Endodermal cell (in vitro differentiated cells): ENCODE results near the gene LUC7L. TPM values are rescaled to one million over a fixed set of nuclear protein-coding genes. Genes with fewer than 3 reads are reported as not detected.

Experiments used
- DNase-seq: peaks from one replicate; pipeline ENCODE4 v3.0.0-alpha.2; 2017
- H3K27ac ChIP-seq: 2 replicates; pipeline ENCODE4 v1.5.1; 2013; ENCODE audit warnings: mild to moderate bottlenecking, low read depth, low read length, moderate library complexity
- H3K27me3 ChIP-seq: 2 replicates; pipeline ENCODE4 v1.6.1; 2013; ENCODE audit warnings: mild to moderate bottlenecking, low read length, moderate library complexity; ENCODE audit not compliant: insufficient read depth, control insufficient read depth, poor library complexity, severe bottlenecking
- H3K36me3 ChIP-seq: 2 replicates; pipeline ENCODE4 v1.7.0; 2013; ENCODE audit warnings: mild to moderate bottlenecking, low read length, moderate library complexity; ENCODE audit not compliant: control insufficient read depth, insufficient read depth
- H3K4me1 ChIP-seq: one replicate; pipeline ENCODE4 v1.7.0; 2013; ENCODE audit warnings: low read length; ENCODE audit not compliant: control insufficient read depth, insufficient read depth
- H3K4me3 ChIP-seq: 2 replicates; pipeline ENCODE4 v1.5.1; 2013; ENCODE audit warnings: mild to moderate bottlenecking, low read length, moderate library complexity
- H3K9ac ChIP-seq: 2 replicates; pipeline ENCODE4 v1.6.1; 2013; ENCODE audit warnings: mild to moderate bottlenecking, low read length, moderate library complexity; ENCODE audit not compliant: poor library complexity, severe bottlenecking; ENCODE audit errors: extremely low read depth
- H3K9me3 ChIP-seq: 2 replicates; pipeline ENCODE4 v1.6.1; 2013; ENCODE audit warnings: mild to moderate bottlenecking, low read length, moderate library complexity; ENCODE audit not compliant: control insufficient read depth
- H3K27ac Mint-ChIP-seq: 2 replicates; pipeline ENCODE4 v1.8.0; 2020; ENCODE audit warnings: mixed read lengths
- H3K27me3 Mint-ChIP-seq: 2 replicates; pipeline ENCODE4 v1.8.0; 2021; ENCODE audit warnings: mild to moderate bottlenecking, mixed read lengths; ENCODE audit not compliant: insufficient read depth
- H3K36me3 Mint-ChIP-seq: 2 replicates; pipeline ENCODE4 v1.8.0; 2020; ENCODE audit warnings: low read depth, mixed read lengths
- H3K4me1 Mint-ChIP-seq: 2 replicates; pipeline ENCODE4 v1.8.0; 2020; ENCODE audit warnings: mixed read lengths
- H3K4me3 Mint-ChIP-seq: 2 replicates; pipeline ENCODE4 v1.8.0; 2020; ENCODE audit warnings: mild to moderate bottlenecking, moderate library complexity, mixed read lengths
- H3K9me3 Mint-ChIP-seq: 2 replicates; pipeline ENCODE4 v1.8.0; 2020; ENCODE audit warnings: mild to moderate bottlenecking, mixed read lengths
- CTCF ChIP-seq: fragments of 200-600 bp; sonication (generic); conservative IDR thresholded peaks from 2 replicates; pipeline ENCODE4 v1.5.0; 2021; ENCODE audit warnings: antibody characterized with exemption, mild to moderate bottlenecking
- WGBS, 2 experiments: methylation state at CpG; one replicate each; pipeline versions ENCODE4 v1.1.5 to v1.1.7; 2013; ENCODE audit warnings: missing lambda C conversion rate in 2 of 2, mixed read lengths in 1 of 2; ENCODE audit not compliant: insufficient coverage in 1 of 2, insufficient read length in 1 of 2; 5-methylcytosine and 5-hydroxymethylcytosine counted together
- long read RNA-seq, 4 experiments: library from polyadenylated mRNA in 2 of 4; library from RNA in 1 of 4; library from capped mRNA in 1 of 4; stranded (forward) in 3 of 4; unstranded in 1 of 4; transcript quantifications; one replicate each; pipeline ENCODE4 v2.0.0, GENCODE V29; 2020 to 2021; ENCODE audit warnings: inconsistent platforms in 1 of 4
- polyA plus RNA-seq, 2 experiments: library from polyadenylated mRNA; stranded (reverse); fragments of 50-300 nt; gene quantifications; one replicate each; pipeline ENCODE4 v1.2.3, GENCODE V29; 2013
- total RNA-seq, 2 donors: library from RNA; stranded (reverse); fragmentation: NEBNext Ultra II Directional in 1 of 2; extraction: Animal tissue kit (Norgen Biotek cat#: 25700) in 1 of 2; gene quantifications; 2 replicates in 1 of 2; 3 replicates in 1 of 2; pipeline ENCODE4 v1.2.1, GENCODE V29; 2021

The LUC7L gene
- 100 to 1,000 TPM; 130 to 151 TPM for total RNA-seq
- 177 TPM for polyA plus RNA-seq (2013, experiment 1 of 2)
- polyA plus RNA-seq (2013, experiment 2 of 2): 162 TPM
- long read RNA-seq, experiment 1, partial matches to known transcripts: 1 of 15 reads
- long read RNA-seq, experiment 1, other reads (novel, unspliced or antisense): 10 of 15 reads
- long read RNA-seq, experiment 2, transcript LUC7L-201 (10 exons, 1,456 nt): major isoform, 20 of 86 reads
- long read RNA-seq, experiment 2, partial matches to known transcripts: 20 of 86 reads
- long read RNA-seq, experiment 2, other reads (novel, unspliced or antisense): 36 of 86 reads
- long read RNA-seq, experiment 3, transcript LUC7L-204 (10 exons, 1,504 nt): minor isoform, 18 of 248 reads
- long read RNA-seq, experiment 3, transcript LUC7L-203 (8 exons, 1,335 nt): minor isoform, 9 of 248 reads
- long read RNA-seq, experiment 3, transcript LUC7L-221 (11 exons, 1,520 nt): minor isoform, 7 of 248 reads
- long read RNA-seq, experiment 3, transcript LUC7L-201 (10 exons, 1,456 nt): major isoform, 91 of 248 reads
- long read RNA-seq, experiment 3, partial matches to known transcripts: 57 of 248 reads
- long read RNA-seq, experiment 3, other reads (novel, unspliced or antisense): 59 of 248 reads
- long read RNA-seq, experiment 4, transcript LUC7L-221 (11 exons, 1,520 nt): minor isoform, 8 of 77 reads
- long read RNA-seq, experiment 4, transcript LUC7L-201 (10 exons, 1,456 nt): major isoform, 33 of 77 reads
- long read RNA-seq, experiment 4, transcript LUC7L-204 (10 exons, 1,504 nt): minor isoform, 8 of 77 reads
- long read RNA-seq, experiment 4, transcript LUC7L-202 (9 exons, 2,097 nt): minor isoform, 6 of 77 reads
- long read RNA-seq, experiment 4, partial matches to known transcripts: 5 of 77 reads
- long read RNA-seq, experiment 4, other reads (novel, unspliced or antisense): 16 of 77 reads

- DNase-seq: peak; percentile 97
- H3K4me3 Mint-ChIP-seq: peak within 1 kb of the TSS; percentile 93
- Histone ChIP-seq H3K36me3 (peaks cover 39% of the 10 kb centered on the region), H3K4me1 (no peaks in the 10 kb centered on the region), H3K27ac (peak within 1 kb of the TSS; percentile 97), H3K9me3 (no peaks in the 10 kb centered on the region), H3K4me3 (peak within 1 kb of the TSS; percentile 99), H3K9ac (peak within 1 kb of the TSS; percentile 98), H3K27me3 (no peaks in the 10 kb centered on the region)
- no peak for TF ChIP-seq CTCF
- peaks cover 34% of the 10 kb centered on the region for H3K36me3 Mint-ChIP-seq
- peak within 1 kb of the TSS; percentile 94 for H3K27ac Mint-ChIP-seq
- peaks cover 15% of the 10 kb centered on the region for H3K4me1 Mint-ChIP-seq
- H3K9me3 Mint-ChIP-seq: no peaks in the 10 kb centered on the region
- H3K27me3 Mint-ChIP-seq: no peaks in the 10 kb centered on the region
- 3 to 10% methylated on average over 23 to 88 of the region's 88 CpGs for WGBS, 2 experiments
These were observed at the start of gene LUC7L for GRCh38 chr16:228852-229730. Gene LUC7L, minus strand, starts transcription at chr16:229449. Its CDS starts 110 bp downstream, at chr16:229339.

- Histone ChIP-seq H3K27me3 (peaks cover 27% of the 10 kb centered on the region), H3K9ac (no peak overlapping the region), H3K9me3 (no peaks in the 10 kb centered on the region), H3K27ac (no peak overlapping the region), H3K4me3 (no peak overlapping the region), H3K4me1 (peaks cover 3% of the 10 kb centered on the region), H3K36me3 (no peaks in the 10 kb centered on the region)
- 82 to 83% methylated on average over 5 to 6 of the region's 6 CpGs for WGBS, 2 experiments
- no peaks in the 10 kb centered on the region for H3K36me3 Mint-ChIP-seq
- H3K27ac Mint-ChIP-seq: no peak overlapping the region
- H3K27me3 Mint-ChIP-seq: peaks cover 28% of the 10 kb centered on the region
- H3K4me1 Mint-ChIP-seq: no peaks in the 10 kb centered on the region
- no peaks in the 10 kb centered on the region for H3K9me3 Mint-ChIP-seq
- no peak overlapping the region for H3K4me3 Mint-ChIP-seq
- no peak for TF ChIP-seq CTCF
- DNase-seq: peak; percentile 79
These were observed 49.7 kb upstream of the LUC7L start for GRCh38 chr16:278863-279366.
